ENCODE data around the gene SYNDIG1.

DNA sequence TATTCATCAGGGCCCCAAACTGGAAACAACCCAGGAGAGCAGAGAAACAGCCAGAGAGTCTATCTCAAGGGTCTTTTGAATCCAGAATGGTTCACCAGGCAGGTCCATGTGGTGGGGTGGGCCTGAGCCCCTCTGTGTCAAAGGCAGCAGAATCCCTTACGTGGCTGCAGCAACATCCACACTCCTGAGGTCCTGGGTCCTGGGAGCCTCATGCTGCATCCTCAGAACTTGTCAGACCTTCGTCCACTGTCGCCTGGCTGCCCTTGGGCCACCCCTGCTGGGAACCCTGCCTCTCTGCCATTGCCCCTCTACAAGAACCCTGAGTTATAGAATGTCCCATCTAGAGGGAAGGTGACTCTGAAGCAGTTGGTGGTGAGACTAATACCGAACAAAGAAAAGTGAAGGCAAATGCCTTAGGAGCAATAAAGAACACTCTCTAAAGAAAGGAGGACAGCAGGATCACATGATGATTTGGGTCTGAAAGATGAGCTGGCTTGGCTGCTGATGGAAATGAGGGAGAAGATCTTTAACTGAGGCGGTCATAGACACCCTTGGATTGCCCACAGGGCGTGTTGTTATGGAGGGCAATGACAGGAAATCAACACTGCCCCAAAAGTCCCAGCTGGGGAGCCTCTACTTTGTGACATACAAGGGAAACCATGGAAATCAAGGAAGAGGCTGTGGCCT is 161.2 kb downstream of the SYNDIG1 start:
- TF ChIP-seq POLR2A (IDR thresholded peaks at IDR 0.05; ENCODE audit: low read length), result no peak
- no peak for TF ChIP-seq GATA1 (IDR thresholded peaks at IDR 0.05; ENCODE audit: low read depth, low read length)
